ENCODE measurements around the gene RMP24.

DNA sequence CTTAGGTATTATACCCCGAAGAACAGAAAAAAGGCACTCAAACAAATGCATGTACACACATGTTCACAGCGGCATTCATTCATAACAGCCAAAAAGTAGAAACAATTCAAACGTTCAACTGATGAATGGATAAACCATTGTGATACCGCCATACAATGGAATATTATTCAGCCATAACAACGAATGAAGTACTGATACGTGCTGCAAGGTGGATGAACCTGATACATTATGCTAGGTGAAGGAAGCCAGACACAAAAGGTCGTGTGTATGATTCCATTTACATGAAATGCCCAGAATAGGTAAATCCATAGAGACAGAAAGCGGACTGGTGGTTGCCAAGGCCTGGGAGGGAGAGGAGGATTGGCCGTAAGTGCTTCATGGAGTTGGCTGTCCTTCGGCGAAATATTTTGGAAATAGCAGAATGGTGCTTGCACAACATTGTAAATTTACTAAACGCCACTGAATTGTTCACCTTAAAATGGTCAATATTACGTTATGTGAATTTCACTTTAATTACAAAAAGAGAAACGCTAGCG, 750 bp upstream of the RMP24 start:
- TF ChIP-seq POLR2AphosphoS5 (IDR thresholded peaks at IDR 0.05), result no peak
- TF ChIP-seq, protein P1, sequence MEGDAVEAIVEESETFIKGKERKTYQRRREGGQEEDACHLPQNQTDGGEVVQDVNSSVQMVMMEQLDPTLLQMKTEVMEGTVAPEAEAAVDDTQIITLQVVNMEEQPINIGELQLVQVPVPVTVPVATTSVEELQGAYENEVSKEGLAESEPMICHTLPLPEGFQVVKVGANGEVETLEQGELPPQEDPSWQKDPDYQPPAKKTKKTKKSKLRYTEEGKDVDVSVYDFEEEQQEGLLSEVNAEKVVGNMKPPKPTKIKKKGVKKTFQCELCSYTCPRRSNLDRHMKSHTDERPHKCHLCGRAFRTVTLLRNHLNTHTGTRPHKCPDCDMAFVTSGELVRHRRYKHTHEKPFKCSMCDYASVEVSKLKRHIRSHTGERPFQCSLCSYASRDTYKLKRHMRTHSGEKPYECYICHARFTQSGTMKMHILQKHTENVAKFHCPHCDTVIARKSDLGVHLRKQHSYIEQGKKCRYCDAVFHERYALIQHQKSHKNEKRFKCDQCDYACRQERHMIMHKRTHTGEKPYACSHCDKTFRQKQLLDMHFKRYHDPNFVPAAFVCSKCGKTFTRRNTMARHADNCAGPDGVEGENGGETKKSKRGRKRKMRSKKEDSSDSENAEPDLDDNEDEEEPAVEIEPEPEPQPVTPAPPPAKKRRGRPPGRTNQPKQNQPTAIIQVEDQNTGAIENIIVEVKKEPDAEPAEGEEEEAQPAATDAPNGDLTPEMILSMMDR (IDR thresholded peaks at IDR 0.05), result no peak

Measured in suprapubic skin (tissue), 3 donors.